Measurements from ENCODE around the gene CCSAP.
"Not testable (repeated sequence)": the region's sequence is repeated elsewhere in the genome, so short reads cannot be mapped to it uniquely, and the experiment has no call there.

Gene CCSAP

GRCh38 chr1:229325401-229325800 lies 17.4 kb downstream of the CCSAP start:
- no peak for DNase-seq

- no peak for DNase-seq
These were observed 18.8 kb downstream of the CCSAP start for GRCh38 chr1:229323885-229324553.

- no peak for DNase-seq
These were observed 19.6 kb downstream of the CCSAP start for GRCh38 chr1:229323201-229323600.

DNA sequence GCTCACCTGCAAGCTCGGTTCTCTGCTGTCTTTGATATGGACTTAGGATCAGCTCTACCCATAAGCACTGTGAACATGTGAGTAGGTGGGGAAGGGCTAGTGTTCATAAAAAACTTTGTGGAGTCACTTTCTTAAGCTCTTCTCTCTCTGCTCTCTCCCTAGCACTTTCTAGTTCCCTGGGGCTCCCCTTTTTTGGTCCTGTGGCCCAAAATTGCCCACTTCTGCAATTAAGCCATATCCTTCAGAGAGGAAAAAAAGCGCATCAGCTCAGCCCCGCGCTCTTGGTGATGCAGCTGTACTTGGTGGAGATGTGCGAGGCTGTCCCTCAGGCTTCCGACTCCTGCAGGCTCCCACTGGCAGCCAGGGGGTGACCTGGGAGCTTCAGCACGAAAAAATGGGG lies 23.4 kb downstream of the CCSAP start:
- no peak for DNase-seq

DNA sequence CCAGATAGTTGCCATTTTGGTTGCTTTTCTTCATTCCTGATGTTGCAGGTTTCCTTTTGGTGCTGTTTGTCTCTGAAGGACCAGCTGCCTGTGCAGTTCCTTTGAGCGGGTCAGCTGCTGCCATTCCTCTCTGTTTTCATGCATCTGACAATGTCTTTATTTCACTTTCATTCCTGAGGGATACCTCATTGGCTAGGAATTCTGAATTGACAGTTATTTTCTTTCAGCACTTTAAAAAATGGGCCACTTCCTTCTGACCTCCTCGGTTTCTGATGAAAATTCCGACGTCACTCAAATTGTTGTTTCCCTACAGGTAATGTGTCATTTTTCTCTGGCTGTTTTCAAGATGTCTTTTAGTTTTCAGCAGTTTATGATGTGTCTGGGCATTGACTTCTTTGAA lies 24.8 kb downstream of the CCSAP start:
- DNase-seq = no peak

- DNase-seq = no peak
These were observed 26.7 kb downstream of the CCSAP start for GRCh38 chr1:229316166-229316565.

- no peak for DNase-seq
These were observed 32.0 kb downstream of the CCSAP start for GRCh38 chr1:229310833-229311232.

- DNase-seq = no peak
These were observed 33.2 kb downstream of the CCSAP start for GRCh38 chr1:229309684-229310083.

GRCh38 chr1:229309074-229309473 lies 33.8 kb downstream of the CCSAP start:
- DNase-seq = no peak

DNA sequence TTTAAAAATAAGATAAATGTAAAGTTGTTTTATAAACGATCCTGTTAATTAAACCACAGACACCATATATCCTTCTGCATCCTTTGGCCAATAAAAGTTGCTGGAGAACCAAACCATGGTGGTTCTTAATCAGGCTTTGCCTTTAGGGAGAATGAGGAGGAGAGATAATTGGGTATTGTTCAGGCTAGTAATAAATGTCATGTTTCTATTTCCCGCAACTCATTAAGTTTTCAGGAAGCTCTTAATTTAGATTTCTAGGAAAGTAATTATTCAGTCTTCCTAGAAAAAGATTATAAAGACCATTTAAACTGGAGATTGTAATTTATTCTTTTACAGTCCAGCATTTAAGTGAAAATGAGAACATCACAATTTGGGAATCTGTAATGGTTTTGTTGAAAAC lies 37.5 kb downstream of the CCSAP start:
- no peak for DNase-seq

DNA sequence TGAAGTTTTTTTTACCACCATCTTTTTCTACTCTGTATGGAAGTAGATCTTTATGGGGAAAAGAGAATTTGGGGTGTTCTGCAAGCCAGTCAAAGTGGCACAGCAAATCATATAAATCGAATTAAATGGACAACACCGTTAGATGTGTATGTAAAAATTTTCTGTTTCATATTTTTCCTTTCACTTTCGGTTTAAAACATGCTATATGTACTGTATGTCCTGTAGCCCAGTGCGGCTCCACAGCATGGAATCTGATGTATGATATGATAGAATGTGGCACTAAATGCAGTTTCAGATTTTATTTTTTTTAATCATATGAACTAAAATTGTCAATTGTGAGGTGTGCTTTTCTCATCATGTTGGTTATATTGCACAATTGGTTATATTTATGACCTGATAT lies 39.0 kb downstream of the CCSAP start:
- no peak for DNase-seq

DNA sequence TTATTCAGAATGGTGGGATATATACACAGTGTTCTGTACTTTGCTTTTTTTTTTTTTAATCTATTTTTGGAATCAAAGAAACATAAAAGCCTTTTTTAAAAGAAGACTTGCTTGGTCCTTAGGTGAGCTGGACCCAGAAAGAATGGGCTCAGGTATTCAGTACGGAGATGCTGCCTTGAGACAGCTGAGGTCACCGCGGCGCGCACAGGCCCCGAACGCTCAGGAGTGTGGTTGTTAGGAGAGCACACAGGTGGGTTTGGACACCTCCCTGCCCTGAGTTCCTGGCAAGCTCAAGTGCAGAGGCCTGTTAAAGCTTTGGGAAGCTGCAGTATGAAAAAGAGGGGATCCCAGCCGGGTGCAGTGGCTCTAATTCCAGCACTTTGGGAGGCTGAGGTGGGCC lies 40.1 kb downstream of the CCSAP start:
- no peak for DNase-seq

- no peak for DNase-seq
These were observed 42.6 kb downstream of the CCSAP start for GRCh38 chr1:229300099-229300757.

DNA sequence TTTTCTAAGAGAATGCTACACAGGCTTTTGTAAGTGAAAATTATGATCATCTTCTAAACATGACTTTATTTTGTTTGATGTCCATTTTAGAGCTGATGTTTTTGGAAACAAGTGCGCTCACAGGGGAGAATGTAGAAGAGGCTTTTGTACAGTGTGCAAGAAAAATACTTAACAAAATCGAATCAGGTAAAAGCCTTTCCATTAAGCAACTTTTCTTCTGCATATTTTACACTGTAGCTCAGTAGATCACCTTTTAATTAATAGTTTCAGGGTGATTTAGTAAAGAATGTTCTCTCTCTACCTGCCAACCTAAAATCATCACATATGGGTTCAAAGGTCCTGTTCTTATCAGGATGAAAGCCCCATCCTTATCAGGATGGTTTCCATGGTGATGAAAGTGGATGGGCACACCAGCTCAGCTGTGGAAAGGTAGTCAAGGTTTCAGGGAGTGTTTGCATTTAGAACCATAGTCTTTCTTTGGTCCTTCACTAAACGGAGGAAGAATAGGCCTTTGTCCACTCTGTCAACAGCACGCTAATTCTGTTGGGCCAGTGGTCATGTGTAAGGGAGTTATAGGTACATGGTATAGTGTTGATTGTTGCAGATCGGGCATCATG lies 43.9 kb downstream of the CCSAP start:
- no peak for DNase-seq

DNA sequence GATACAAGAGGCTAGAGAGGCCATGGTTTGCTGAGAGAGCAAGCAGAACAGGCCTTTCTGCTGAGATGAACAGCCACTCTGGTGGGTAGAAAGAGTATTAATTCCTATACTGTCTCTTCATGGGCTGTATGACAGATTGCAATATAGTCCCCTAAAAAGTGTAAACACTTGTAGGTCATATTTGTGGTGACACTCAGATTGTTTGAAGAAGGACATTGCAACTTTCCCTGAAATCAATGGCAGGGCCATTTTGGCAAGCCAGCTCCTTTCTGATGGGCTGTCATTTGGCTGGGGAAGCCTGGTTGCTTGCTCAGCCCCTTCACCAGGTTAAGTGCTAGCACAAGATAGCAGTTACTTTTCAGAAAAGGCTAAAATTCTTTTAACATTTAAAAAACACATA lies 44.4 kb downstream of the CCSAP start:
- no peak for DNase-seq

- DNase-seq = no peak
These were observed 45.1 kb downstream of the CCSAP start for GRCh38 chr1:229297746-229298145.

GRCh38 chr1:229296541-229296941 lies 46.3 kb downstream of the CCSAP start:
- no peak for DNase-seq

DNA sequence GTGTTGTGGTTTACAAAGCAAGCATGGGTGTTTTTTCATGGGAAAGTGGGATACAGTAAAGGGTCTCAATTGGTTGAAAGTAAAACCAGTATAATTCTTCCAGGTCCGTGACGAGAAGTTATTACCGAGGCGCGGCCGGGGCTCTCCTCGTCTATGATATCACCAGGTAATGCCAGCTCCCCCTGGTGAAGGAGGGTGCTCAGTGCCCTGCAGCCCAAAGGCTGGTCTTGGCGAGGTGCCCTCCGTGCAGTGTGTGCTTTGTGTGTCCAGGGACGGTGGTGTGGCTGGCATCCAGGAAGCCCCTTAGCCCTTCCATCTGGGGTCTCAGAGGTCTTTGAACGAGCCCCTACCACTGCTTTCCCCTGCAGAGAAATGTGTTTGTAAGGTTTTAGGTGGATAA lies 47.1 kb downstream of the CCSAP start:
- DNase-seq = no peak

DNA sequence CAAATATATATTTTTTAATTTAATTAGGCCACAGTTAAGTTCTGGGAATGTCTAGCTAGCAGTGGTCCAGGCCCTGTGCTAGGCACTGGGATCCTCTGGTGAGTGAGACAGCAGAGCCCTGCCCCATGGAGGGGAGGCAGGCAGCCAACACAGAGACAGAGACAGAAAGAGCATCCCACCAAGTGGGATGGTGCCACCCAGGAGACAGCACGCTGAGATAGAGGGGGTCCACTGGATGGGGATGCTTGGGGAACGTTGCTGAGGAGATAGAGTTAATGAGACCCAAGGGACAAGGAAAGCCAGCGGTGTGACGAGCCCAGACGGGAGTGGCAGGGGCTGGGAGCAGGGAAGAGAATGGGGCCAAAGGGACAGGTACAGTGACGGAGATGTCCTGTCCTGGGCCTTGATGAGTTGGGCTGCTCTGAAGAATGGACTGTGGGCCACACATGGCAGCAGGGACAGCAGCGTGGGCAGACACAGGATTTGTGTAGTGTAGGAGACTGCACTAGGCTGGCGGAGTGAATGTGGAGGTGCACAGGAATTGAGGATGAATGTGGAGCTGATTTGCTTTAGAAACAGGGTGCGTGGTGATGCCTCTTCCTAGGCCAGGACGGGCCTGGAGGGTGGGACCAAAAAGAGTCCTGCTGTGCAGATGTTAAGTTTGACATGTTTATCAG lies 49.2 kb downstream of the CCSAP start:
- DNase-seq = no peak

- not testable (repeated sequence) for DNase-seq
These were observed 51.2 kb downstream of the CCSAP start for GRCh38 chr1:229291686-229292085.

DNA sequence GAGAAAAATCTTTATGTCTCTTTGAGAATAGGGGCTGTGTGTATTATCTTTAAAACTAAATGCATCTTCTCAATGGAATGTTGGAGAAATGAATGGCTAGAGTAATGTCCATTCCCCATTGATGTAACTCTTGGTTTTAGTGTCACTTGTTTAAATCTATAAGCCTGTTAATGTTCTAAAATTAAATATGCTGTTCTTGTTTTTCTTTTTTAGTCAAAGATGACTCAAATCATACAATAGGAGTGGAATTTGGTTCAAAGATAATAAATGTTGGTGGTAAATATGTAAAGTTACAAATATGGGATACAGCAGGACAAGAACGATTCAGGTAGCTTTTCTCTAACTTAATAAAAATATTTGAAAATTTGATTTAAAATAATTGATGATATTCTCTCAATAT lies 54.3 kb downstream of the CCSAP start:
- DNase-seq = no peak

- no peak for DNase-seq
These were observed 55.6 kb downstream of the CCSAP start for GRCh38 chr1:229287267-229287666.

- no peak for DNase-seq
These were observed 56.6 kb downstream of the CCSAP start for GRCh38 chr1:229286099-229286766.

Measured in activated CD4-positive, alpha-beta T cell treated with anti-CD3 and anti-CD28 coated beads, Interleukin-2, amount 50 U/mL, for 48 hours (primary cell).